ENCODE results near the gene TMEM255A. TPM values are rescaled to one million over a fixed set of nuclear protein-coding genes. Genes with fewer than 3 reads are reported as not detected.

The TMEM255A gene
- polyA plus RNA-seq, 1 donor from 2014 or later: 7.5 TPM

- Histone ChIP-seq H3K9ac (ENCODE audit: low read length) (no peak overlapping the region), H3K4me2 (ENCODE audit: low read length) (no peak overlapping the region), H3K27me3 (ENCODE audit: insufficient read depth, low read depth, low read length) (no peaks in the 10 kb centered on the region), H3K9me2 (ENCODE audit: insufficient read depth, low read length) (no peaks in the 10 kb centered on the region), H3K36me3 (ENCODE audit: insufficient read depth, low read length) (no peaks in the 10 kb centered on the region), H3K9me3 (ENCODE audit: low read length) (no peaks in the 10 kb centered on the region), H3K79me2 (replicated peaks; ENCODE audit: insufficient read depth, low read length) (no peaks in the 10 kb centered on the region), H3F3A (ENCODE audit: insufficient read depth, low read length, poor library complexity, severe bottlenecking) (no peaks in the 10 kb centered on the region), H3K4me3 (ENCODE audit: low read length) (no peak overlapping the region), H4K20me1 (ENCODE audit: insufficient read depth) (no peaks in the 10 kb centered on the region), H2AFZ (ENCODE audit: low read depth, low read length) (no peak overlapping the region), H3K27ac (ENCODE audit: low read length) (no peak overlapping the region)
- no peak for TF ChIP-seq EZH2 (IDR thresholded peaks at IDR 0.05; ENCODE audit: borderline replicate concordance, insufficient read depth, low read length, poor library complexity, severe bottlenecking)
- TF ChIP-seq RAD21 (conservative IDR thresholded peaks at IDR 0.05): no peak
- no peak for TF ChIP-seq CTCF (IDR thresholded peaks at IDR 0.05; ENCODE audit: poor library complexity, severe bottlenecking)
- no peak for TF ChIP-seq TAF1 (IDR thresholded peaks at IDR 0.05; ENCODE audit: low read depth)
- TF ChIP-seq REST (IDR thresholded peaks at IDR 0.05; ENCODE audit: borderline replicate concordance): no peak
- TF ChIP-seq EP300 (conservative IDR thresholded peaks at IDR 0.05; ENCODE audit: poor library complexity, severe bottlenecking): no peak
- no peak for TF ChIP-seq MXI1 (conservative IDR thresholded peaks at IDR 0.05; ENCODE audit: poor library complexity, severe bottlenecking)
- no peak for TF ChIP-seq SMC3 (conservative IDR thresholded peaks at IDR 0.05; ENCODE audit: poor library complexity)
- no peak for TF ChIP-seq POLR2AphosphoS5 (IDR thresholded peaks at IDR 0.05)
Measured at GRCh38 chrX:120301497-120301896, 9.8 kb downstream of the TMEM255A start.

DNA sequence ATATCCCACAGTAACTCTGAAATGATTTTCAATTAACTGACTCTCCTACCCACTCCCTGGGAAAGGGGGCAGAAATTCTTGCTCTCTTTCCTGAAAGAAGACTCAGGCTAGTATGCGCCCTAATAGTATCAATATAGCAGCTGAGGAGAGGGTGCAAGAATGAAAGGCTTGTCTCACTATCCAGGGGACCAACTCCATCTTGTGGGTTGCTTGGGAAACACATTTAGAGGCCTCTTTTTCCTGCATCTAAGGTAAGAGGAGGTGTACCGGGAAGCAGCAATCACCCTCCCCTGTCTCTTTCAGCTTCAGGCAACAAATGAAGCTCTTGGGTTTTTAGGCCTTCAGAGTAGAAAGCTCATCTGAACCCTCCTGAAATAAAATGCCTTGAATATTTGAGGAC, 11.3 kb downstream of the TMEM255A start:
- H3K9ac ChIP-seq (ENCODE audit: low read length): no peak overlapping the region

More for the DNA sequence above, 11.3 kb downstream of the TMEM255A start:
- H3K27ac ChIP-seq (ENCODE audit: low read length): no peak overlapping the region
- H3F3A ChIP-seq (ENCODE audit: insufficient read depth, low read length, poor library complexity, severe bottlenecking): no peaks in the 10 kb centered on the region
- no peak overlapping the region for H3K4me3 ChIP-seq (ENCODE audit: low read length)
- TF ChIP-seq POLR2AphosphoS5 (IDR thresholded peaks at IDR 0.05): no peak
- TF ChIP-seq SMC3 (conservative IDR thresholded peaks at IDR 0.05; ENCODE audit: poor library complexity): peak; percentile 59
- no peak for TF ChIP-seq REST (IDR thresholded peaks at IDR 0.05; ENCODE audit: borderline replicate concordance)
- TF ChIP-seq CTCF (IDR thresholded peaks at IDR 0.05; ENCODE audit: poor library complexity, severe bottlenecking): no peak
- no peak for TF ChIP-seq TAF1 (IDR thresholded peaks at IDR 0.05; ENCODE audit: low read depth)
- peak; percentile 53 for TF ChIP-seq RAD21 (conservative IDR thresholded peaks at IDR 0.05)
- TF ChIP-seq EP300 (conservative IDR thresholded peaks at IDR 0.05; ENCODE audit: poor library complexity, severe bottlenecking): no peak
- no peak overlapping the region for H3K4me2 ChIP-seq (ENCODE audit: low read length)
- no peak overlapping the region for H2AFZ ChIP-seq (ENCODE audit: low read depth, low read length)
- H3K36me3 ChIP-seq (ENCODE audit: insufficient read depth, low read length): no peaks in the 10 kb centered on the region
- no peaks in the 10 kb centered on the region for H3K79me2 ChIP-seq (replicated peaks; ENCODE audit: insufficient read depth, low read length)
- no peaks in the 10 kb centered on the region for H3K9me2 ChIP-seq (ENCODE audit: insufficient read depth, low read length)
- no peaks in the 10 kb centered on the region for H4K20me1 ChIP-seq (ENCODE audit: insufficient read depth)
- H3K27me3 ChIP-seq (ENCODE audit: insufficient read depth, low read depth, low read length): no peaks in the 10 kb centered on the region
- no peaks in the 10 kb centered on the region for H3K9me3 ChIP-seq (ENCODE audit: low read length)
